Measurements from ENCODE around the gene LTBP3.

LTBP3 gene

GRCh38 chr11:65558002-65558929 is at the start of gene LTBP3:
TSS of gene LTBP3 (minus strand) at chr11:65558359. CDS start at chr11:65557959, 400 bp downstream.
- Mint-ChIP-seq H3K36me3 (ENCODE audit: insufficient read depth) (peaks cover 4% of the 10 kb centered on the region), H3K9me3 (no peaks in the 10 kb centered on the region), H3K27me3 (no peaks in the 10 kb centered on the region), H3K27ac (ENCODE audit: low read depth) (peak within 1 kb of the TSS; percentile 92), H3K4me3 (peak within 1 kb of the TSS; percentile 82), H3K4me1 (peaks cover 62% of the 10 kb centered on the region)
- ATAC-seq (replicated peaks; ENCODE audit: extremely low read depth, poor library complexity, severe bottlenecking): peak; percentile 66
- DNase-seq (ENCODE audit: low spot score in 2 of 2): peak in 1 of 2 donors; percentile 32

- H3K4me1 Mint-ChIP-seq: peaks cover 30% of the 10 kb centered on the region
- no peaks in the 10 kb centered on the region for H3K27me3 Mint-ChIP-seq
- H3K27ac Mint-ChIP-seq (ENCODE audit: low read depth): no peak overlapping the region
- H3K36me3 Mint-ChIP-seq (ENCODE audit: insufficient read depth): peaks cover 16% of the 10 kb centered on the region
- DNase-seq (ENCODE audit: low spot score in 2 of 2) (no peak), ATAC-seq (replicated peaks; ENCODE audit: extremely low read depth, poor library complexity, severe bottlenecking) (no peak)
- no peak overlapping the region for H3K4me3 Mint-ChIP-seq
- no peaks in the 10 kb centered on the region for H3K9me3 Mint-ChIP-seq
Measured at GRCh38 chr11:65606876-65607613, 48.9 kb upstream of the LTBP3 start.

DNA sequence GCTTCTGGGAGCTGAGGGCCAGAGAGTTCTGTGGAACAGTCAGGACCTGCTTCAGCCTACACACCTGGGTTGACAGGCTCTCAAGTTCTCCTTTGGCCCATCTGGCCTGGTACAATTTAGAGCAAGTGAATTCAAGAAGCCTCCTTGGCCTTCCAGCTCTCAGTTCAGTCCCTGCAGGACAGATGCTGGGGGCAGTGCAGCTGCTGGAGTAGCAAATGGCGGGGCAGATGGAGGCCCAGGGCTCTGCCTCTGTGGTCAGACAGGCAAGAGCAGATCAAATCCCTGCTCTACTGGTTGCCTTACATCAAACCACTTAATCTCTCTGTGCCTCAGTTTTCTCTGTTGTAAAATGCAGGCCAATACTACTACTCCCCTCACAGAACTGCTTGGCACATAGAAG is 46.1 kb upstream of the LTBP3 start:
- DNase-seq (ENCODE audit: low spot score in 2 of 2): no peak
- Mint-ChIP-seq H3K4me1 (peaks cover 11% of the 10 kb centered on the region), H3K27me3 (no peaks in the 10 kb centered on the region), H3K27ac (ENCODE audit: low read depth) (no peak overlapping the region), H3K4me3 (no peak overlapping the region), H3K36me3 (ENCODE audit: insufficient read depth) (peaks cover 12% of the 10 kb centered on the region), H3K9me3 (no peaks in the 10 kb centered on the region)
- ATAC-seq (replicated peaks; ENCODE audit: extremely low read depth, poor library complexity, severe bottlenecking): no peak

DNA sequence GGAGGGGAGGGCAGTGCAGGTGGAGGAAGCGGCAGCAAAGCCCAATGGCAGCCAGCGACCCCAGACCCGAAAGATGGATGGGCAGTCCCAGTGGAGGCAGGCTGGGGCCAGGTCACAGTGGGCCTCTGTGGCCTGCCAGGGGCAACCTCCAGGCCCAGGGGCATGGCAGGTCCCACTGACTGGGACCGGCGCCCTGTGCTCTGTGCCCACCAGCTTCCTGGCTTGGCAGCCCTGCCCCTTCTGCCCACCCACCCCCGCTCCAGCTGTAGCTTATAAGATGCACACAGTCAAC is 41.7 kb upstream of the LTBP3 start:
- no peak for ATAC-seq (replicated peaks; ENCODE audit: extremely low read depth, poor library complexity, severe bottlenecking)
- no peak for DNase-seq (ENCODE audit: low spot score in 2 of 2)
- H3K9me3 Mint-ChIP-seq: no peaks in the 10 kb centered on the region
- H3K27me3 Mint-ChIP-seq: no peaks in the 10 kb centered on the region
- H3K27ac Mint-ChIP-seq (ENCODE audit: low read depth): no peak overlapping the region
- H3K36me3 Mint-ChIP-seq (ENCODE audit: insufficient read depth): peaks cover 14% of the 10 kb centered on the region
- H3K4me3 Mint-ChIP-seq: no peak overlapping the region
- H3K4me1 Mint-ChIP-seq: peaks cover 17% of the 10 kb centered on the region

DNA sequence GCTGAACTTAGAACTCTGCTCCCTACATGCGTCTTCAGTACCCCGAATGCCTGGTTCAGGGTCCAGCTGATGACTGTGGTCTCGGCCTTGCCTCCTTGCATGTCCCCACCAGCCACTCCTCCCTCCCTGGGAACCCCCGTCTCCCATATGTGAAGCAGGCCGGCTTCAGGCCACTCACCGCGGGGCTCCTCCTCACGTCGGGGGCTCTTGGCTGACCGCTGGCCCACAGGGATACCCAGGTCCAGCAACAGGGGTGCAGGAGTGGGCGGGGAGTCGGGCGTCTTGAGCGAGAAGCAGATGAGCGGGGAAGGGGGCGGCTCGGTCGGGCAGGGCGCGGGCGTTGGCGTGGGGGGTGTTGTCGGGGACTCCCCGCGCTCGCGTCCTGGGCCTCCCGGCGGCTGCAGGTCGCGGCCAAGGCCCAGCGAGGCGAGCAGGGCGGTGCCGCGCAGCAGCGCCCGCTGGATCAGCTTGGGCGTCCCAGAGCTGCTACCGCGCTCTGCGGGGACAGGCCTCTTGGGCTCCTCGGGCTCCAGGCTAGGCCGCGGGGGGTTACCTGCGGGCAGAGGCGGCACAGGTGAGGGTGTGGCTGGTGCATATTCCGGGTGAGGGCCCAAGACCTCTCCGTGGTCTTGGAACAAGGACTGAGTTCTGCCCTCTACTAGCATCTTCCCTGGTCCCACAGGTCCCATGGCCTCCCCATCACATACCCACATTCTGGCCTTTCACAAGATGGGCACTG is 41.2 kb upstream of the LTBP3 start:
- Mint-ChIP-seq H3K9me3 (no peaks in the 10 kb centered on the region), H3K27me3 (no peaks in the 10 kb centered on the region), H3K27ac (ENCODE audit: low read depth) (no peak overlapping the region), H3K4me3 (no peak overlapping the region), H3K4me1 (peaks cover 19% of the 10 kb centered on the region), H3K36me3 (ENCODE audit: insufficient read depth) (peaks cover 15% of the 10 kb centered on the region)
- ATAC-seq (replicated peaks; ENCODE audit: extremely low read depth, poor library complexity, severe bottlenecking) (no peak), DNase-seq (ENCODE audit: low spot score in 2 of 2) (no peak)

GRCh38 chr11:65598258-65598699 is 40.1 kb upstream of the LTBP3 start:
- no peak overlapping the region for H3K4me3 Mint-ChIP-seq
- peaks cover 14% of the 10 kb centered on the region for H3K36me3 Mint-ChIP-seq (ENCODE audit: insufficient read depth)
- peaks cover 13% of the 10 kb centered on the region for H3K4me1 Mint-ChIP-seq
- no peaks in the 10 kb centered on the region for H3K27me3 Mint-ChIP-seq
- ATAC-seq (replicated peaks; ENCODE audit: extremely low read depth, poor library complexity, severe bottlenecking): no peak
- no peaks in the 10 kb centered on the region for H3K9me3 Mint-ChIP-seq
- no peak overlapping the region for H3K27ac Mint-ChIP-seq (ENCODE audit: low read depth)
- DNase-seq (ENCODE audit: low spot score in 2 of 2): no peak

DNA sequence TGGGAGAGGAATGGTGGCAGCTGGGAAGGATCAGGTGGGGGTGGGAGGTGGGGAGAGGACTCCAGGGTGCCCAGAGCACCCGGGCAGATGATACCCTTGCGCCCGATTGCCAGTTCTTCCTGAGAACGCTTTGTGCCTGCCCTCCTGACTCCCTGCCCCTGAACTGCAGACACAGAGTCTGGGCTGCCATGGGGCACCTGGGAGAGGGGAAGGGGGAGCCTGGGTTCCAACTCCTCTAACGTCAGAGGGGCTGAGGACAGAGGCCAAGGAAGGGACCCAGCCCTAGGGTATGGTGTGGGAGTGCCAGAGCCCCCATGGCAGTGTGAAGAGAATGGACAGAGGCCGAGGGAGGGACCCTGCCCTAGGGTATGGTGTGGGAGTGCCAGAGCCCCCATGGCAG is 38.4 kb upstream of the LTBP3 start:
- H3K27ac Mint-ChIP-seq (ENCODE audit: low read depth): peak overlapping the region; percentile 56
- no peak overlapping the region for H3K4me3 Mint-ChIP-seq
- ATAC-seq (replicated peaks; ENCODE audit: extremely low read depth, poor library complexity, severe bottlenecking) (no peak), DNase-seq (ENCODE audit: low spot score in 2 of 2) (no peak)
- H3K27me3 Mint-ChIP-seq: no peaks in the 10 kb centered on the region
- no peaks in the 10 kb centered on the region for H3K9me3 Mint-ChIP-seq
- H3K4me1 Mint-ChIP-seq: peaks cover 12% of the 10 kb centered on the region
- peaks cover 17% of the 10 kb centered on the region for H3K36me3 Mint-ChIP-seq (ENCODE audit: insufficient read depth)

DNA sequence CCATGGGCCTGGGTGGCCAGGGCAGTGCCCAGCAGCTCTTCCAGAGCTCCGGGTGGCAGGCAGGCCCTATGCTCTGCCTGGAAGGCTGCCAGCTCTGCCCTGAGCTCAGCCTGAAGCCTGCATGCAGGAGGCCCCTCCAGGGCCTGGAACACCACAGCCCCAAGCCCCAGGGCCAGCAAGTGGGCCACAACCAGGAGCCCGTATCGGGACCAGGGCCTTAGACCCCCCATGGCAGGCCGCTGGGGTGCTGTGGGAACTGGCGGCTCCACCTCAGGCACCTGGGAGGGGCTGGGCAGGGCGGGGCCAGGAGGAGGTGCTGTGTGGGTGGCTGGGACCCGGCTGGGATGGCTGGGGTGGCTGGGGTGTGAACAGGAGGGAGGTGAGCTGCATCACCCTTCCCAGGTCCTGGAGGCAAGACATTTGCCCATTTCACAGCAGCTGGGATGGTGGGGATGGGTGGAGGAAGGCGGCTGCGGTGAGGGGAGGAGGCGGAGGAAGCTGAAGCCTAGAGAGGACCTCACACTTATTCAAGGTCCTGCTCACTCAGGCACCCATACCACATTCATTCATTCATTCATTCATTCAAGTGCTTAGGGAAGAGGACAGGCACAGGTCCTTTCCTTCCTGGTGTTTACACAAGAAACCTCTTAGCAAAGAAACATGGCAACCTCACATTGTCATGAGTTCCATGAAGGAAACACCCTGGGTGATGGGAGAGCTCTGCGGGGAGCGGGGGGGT is 37.6 kb upstream of the LTBP3 start, which contains the start of gene KCNK7:
TSS of gene KCNK7 (minus strand) at position 258 of the 739 bp plus-strand sequence. CDS start at position 230, 28 bp downstream.
- Mint-ChIP-seq H3K36me3 (ENCODE audit: insufficient read depth) (peaks cover 17% of the 10 kb centered on the region), H3K9me3 (no peaks in the 10 kb centered on the region), H3K4me3 (no peak within 1 kb of the TSS), H3K27me3 (no peaks in the 10 kb centered on the region), H3K27ac (ENCODE audit: low read depth) (peak within 1 kb of the TSS; percentile 56), H3K4me1 (peaks cover 12% of the 10 kb centered on the region)
- ATAC-seq (replicated peaks; ENCODE audit: extremely low read depth, poor library complexity, severe bottlenecking) (peak; percentile 28), DNase-seq (ENCODE audit: low spot score in 2 of 2) (no peak)

DNA sequence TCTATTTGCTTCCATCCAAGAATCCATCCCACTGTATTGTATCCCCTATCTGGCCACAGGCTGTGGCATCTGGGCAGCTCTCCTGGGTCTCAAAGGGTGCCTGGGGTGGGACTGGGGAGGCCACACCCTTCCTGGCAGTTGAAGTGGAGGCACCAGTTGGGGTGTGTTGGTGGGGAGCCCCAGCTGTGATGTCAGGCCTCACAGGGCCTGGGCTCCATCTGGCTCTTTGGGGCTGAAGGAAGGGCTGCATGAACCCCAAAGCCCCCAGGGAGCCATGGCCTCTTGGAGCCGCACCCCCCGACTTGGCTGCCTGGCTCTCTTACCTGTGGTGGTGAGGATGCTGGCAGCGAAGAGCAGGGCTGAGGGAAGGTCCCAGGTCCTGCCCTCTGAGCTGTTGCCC is 37.0 kb upstream of the LTBP3 start:
- Mint-ChIP-seq H3K9me3 (no peaks in the 10 kb centered on the region), H3K27ac (ENCODE audit: low read depth) (peak overlapping the region; percentile 44), H3K27me3 (no peaks in the 10 kb centered on the region), H3K36me3 (ENCODE audit: insufficient read depth) (peaks cover 20% of the 10 kb centered on the region), H3K4me3 (no peak overlapping the region), H3K4me1 (peaks cover 12% of the 10 kb centered on the region)
- ATAC-seq (replicated peaks; ENCODE audit: extremely low read depth, poor library complexity, severe bottlenecking): no peak
- DNase-seq (ENCODE audit: low spot score in 2 of 2): no peak

GRCh38 chr11:65593518-65594414 is 35.6 kb upstream of the LTBP3 start:
- no peak for ATAC-seq (replicated peaks; ENCODE audit: extremely low read depth, poor library complexity, severe bottlenecking)
- no peak overlapping the region for H3K4me3 Mint-ChIP-seq

GRCh38 chr11:65592858-65593517 is 34.8 kb upstream of the LTBP3 start:
- Mint-ChIP-seq H3K36me3 (ENCODE audit: insufficient read depth) (peaks cover 26% of the 10 kb centered on the region), H3K27ac (ENCODE audit: low read depth) (no peak overlapping the region), H3K27me3 (no peaks in the 10 kb centered on the region), H3K4me3 (no peak overlapping the region), H3K9me3 (no peaks in the 10 kb centered on the region), H3K4me1 (peaks cover 23% of the 10 kb centered on the region)
- ATAC-seq (replicated peaks; ENCODE audit: extremely low read depth, poor library complexity, severe bottlenecking) (no peak), DNase-seq (ENCODE audit: low spot score in 2 of 2) (no peak)

More at GRCh38 chr11:65593518-65594414, 35.6 kb upstream of the LTBP3 start:
- Mint-ChIP-seq H3K27me3 (no peaks in the 10 kb centered on the region), H3K4me1 (peaks cover 15% of the 10 kb centered on the region), H3K9me3 (no peaks in the 10 kb centered on the region), H3K36me3 (ENCODE audit: insufficient read depth) (peaks cover 23% of the 10 kb centered on the region), H3K27ac (ENCODE audit: low read depth) (no peak overlapping the region)
- no peak for DNase-seq (ENCODE audit: low spot score in 2 of 2)
